HG03342 (cell line): Measurements from ENCODE around the gene NOX5.
"Not testable (repeated sequence)": the region's sequence is repeated elsewhere in the genome, so short reads cannot be mapped to it uniquely, and the experiment has no call there.

ENCODE experiments used
- ATAC-seq: cut with Tn5 transposase; IDR thresholded peaks from one replicate; pipeline ENCODE4 v1.9.1; 2021; ENCODE audit warnings: mild to moderate bottlenecking, moderate library complexity; ENCODE audit not compliant: unreplicated experiment

Gene NOX5

GRCh38 chr15:69046781-69047180 lies 32.3 kb downstream of the NOX5 start:
- ATAC-seq = no peak

GRCh38 chr15:69049976-69050375 lies 35.5 kb downstream of the NOX5 start:
- ATAC-seq = no peak

- no peak for ATAC-seq
These were observed 40.8 kb downstream of the NOX5 start for GRCh38 chr15:69055251-69055650.

- ATAC-seq = no peak
These were observed 41.9 kb downstream of the NOX5 start for GRCh38 chr15:69056365-69056764.

GRCh38 chr15:69058830-69059556 lies 44.5 kb downstream of the NOX5 start:
- no peak for ATAC-seq

- no peak for ATAC-seq
These were observed 45.1 kb downstream of the NOX5 start for GRCh38 chr15:69059557-69059943.

- ATAC-seq = no peak
These were observed 45.6 kb downstream of the NOX5 start for GRCh38 chr15:69060041-69060481.

GRCh38 chr15:69060744-69061143 lies 46.2 kb downstream of the NOX5 start:
- ATAC-seq = no peak

- no peak for ATAC-seq
These were observed 46.9 kb downstream of the NOX5 start for GRCh38 chr15:69061414-69061842.

GRCh38 chr15:69064649-69065048 lies 50.2 kb downstream of the NOX5 start:
- no peak for ATAC-seq

GRCh38 chr15:69066007-69066995 lies 51.8 kb downstream of the NOX5 start:
- ATAC-seq = no peak

- no peak for ATAC-seq
These were observed 52.8 kb downstream of the NOX5 start for GRCh38 chr15:69067296-69067695.

GRCh38 chr15:69068157-69068556 lies 53.7 kb downstream of the NOX5 start:
- no peak for ATAC-seq

- not testable (repeated sequence) for ATAC-seq
These were observed 54.8 kb downstream of the NOX5 start for GRCh38 chr15:69069290-69069689.

- ATAC-seq = no peak
These were observed 55.5 kb downstream of the NOX5 start for GRCh38 chr15:69069996-69070395.

GRCh38 chr15:69070396-69070795 lies 55.9 kb downstream of the NOX5 start:
- ATAC-seq = no peak

- no peak for ATAC-seq
These were observed 56.8 kb downstream of the NOX5 start for GRCh38 chr15:69071260-69071659.

- ATAC-seq = no peak
These were observed 58.4 kb downstream of the NOX5 start for GRCh38 chr15:69072906-69073305.

- ATAC-seq = no peak
These were observed 59.7 kb downstream of the NOX5 start for GRCh38 chr15:69074001-69074842.

- no peak for ATAC-seq
These were observed 60.3 kb downstream of the NOX5 start for GRCh38 chr15:69074843-69075224.

- no peak for ATAC-seq
These were observed 60.9 kb downstream of the NOX5 start for GRCh38 chr15:69075440-69075839.
